Dermis blood vessel endothelial cell (primary cell): Measurements from ENCODE around the gene IL1RL1. TPM values are rescaled to one million over a fixed set of nuclear protein-coding genes. Genes with fewer than 3 reads are reported as not detected.
A peak's percentile ranks its signal among the peaks of the same experiment; 100 is the strongest.

Experiments used
- DNase-seq: peaks from one replicate; pipeline ENCODE4 v3.0.0; 2010
- total RNA-seq: library from RNA; depleted of rRNA; stranded (reverse); fragments of >200 nt; gene quantifications from 2 replicates; pipeline ENCODE4 v1.2.3, GENCODE V29; 2014

IL1RL1 gene
- total RNA-seq: 0.17 and 2.9 TPM in 2 replicates

DNA sequence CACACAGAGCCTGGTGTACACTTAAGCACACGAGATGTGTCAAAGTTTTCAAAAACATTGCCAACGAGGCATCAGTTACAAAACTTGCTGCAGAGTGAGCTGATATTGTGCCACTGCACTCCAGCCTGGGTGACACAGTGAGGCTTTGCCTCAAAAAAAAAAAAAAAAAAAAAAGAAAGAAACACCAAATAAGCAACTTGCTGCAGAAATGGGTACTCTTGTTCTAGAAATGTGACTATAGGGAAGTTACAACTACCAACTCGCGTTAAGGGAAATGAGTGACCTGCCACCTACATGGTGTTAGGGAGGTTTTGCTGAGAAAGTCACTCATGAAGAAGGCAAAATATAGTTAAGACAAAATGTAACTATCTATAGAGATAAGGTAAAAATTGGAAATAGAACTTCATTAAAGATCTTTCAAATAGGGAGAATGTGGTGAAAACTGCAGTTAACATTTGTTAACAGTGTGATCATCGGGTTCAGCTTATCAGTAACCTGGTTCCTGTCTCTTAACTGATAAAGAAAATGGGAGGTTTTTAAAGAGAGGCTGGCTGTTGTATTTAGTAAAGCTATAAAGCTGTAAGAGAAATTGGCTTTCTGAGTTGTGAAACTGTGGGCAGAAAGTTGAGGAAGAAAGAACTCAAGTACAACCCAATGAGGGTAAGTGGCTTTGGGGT, at the start of gene IL1RL1:
Gene IL1RL1, plus strand, starts transcription at position 600 of the 677 bp plus-strand sequence. CDS start 26,702 bp downstream, outside the sequence.
- no peak for DNase-seq

DNA sequence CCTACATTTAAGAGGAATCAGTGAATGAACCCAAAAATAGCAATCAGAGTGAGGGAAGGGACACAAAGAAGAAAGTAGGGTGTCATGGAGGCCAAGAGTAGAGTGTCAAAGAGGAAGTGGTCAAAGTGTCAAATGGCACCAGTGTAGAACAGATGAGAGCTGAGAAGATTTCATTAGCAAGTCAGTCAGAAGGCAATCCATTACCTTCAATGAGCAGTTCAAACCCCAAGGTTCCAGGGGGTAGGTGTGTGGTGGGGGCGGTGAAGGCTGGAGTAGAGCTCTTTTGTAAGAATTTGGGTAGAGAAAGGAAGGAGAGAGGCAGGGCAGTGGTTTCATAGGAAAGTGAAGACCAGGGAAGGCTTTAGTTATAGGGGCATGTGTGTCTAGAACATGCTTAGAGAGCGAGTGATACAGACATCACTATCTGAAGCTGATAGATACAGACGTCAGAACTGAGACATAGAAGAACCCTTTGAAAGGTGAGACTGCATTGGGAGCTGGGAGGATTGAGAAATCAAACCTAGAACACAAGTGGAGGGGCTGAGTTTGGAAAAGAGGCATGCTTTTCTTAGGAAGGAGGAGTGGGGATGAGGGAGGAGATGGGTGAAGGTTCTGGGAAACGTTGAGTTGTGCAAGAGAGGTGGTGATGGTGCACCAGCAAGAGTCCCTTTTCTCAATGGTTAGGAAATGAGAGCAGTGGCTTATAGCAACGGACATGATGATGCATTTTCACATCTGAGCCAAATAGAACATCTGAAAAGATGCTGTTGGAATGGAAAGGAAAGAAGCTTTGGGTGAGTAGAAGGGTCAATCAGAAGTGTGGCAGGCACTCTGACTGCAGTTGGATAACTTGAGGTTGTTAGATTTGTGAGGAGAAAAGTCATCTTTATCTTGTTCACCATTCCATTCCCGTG, 48.9 kb upstream of the IL1RL1 start:
- DNase-seq: no peak

DNA sequence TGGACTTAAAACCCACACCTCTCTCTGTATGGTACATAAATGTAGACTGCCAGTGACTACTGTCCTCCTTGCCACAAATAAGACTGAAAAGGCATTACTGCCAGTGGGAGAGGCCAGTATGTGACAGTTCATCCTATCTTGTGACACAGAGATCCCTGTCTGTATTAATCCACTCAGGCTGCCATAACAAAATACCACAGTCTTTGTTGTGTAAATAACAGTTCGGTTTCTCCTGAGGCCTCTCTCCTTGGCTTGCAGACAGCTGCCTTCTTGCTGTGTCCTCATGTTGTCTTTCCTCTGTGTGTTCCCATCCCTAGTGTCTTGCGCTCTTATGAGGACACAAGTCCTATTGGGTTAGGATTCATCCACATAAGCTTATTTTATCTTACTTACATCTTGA, 46.4 kb upstream of the IL1RL1 start:
- DNase-seq: no peak

DNA sequence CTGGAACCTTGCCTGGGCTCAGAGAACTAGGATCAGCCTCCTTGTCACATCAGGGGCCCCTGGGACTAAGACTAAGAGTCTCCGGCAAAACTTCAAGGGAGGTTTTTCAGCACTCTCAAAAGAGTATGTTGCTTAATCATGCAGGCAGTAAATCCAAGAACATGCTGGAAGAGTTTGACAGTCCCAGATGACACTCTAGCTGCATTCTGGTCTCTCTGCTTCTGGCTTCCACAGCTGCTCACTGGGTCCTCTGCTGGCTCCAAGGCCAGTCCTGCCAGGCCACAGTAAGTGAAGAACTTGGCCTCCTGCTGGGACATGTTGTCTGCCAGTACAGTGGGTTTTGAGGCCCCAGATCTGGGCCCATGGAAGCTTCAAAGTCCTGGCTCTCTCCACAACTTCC, 45.2 kb upstream of the IL1RL1 start:
- no peak for DNase-seq

DNA sequence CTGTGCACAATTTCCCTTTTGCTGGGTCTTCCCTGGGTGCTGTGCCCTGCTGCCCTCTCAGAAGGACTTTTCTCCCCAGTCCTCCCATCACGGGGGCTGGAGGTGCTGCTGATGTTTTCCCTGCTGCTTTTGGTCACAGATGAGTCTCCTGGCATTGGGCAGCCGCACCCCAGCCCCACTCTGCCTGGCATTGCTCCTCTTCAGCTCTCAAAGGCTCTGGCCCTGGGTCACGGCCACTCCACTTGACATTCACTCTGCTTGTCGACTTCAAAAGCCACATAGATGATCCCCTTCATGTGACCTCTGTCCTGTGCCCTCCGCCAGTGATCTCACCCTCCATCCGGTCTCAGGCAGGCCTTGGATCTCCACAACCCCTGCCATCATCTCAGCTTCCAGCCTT, 43.6 kb upstream of the IL1RL1 start:
- DNase-seq: no peak

DNA sequence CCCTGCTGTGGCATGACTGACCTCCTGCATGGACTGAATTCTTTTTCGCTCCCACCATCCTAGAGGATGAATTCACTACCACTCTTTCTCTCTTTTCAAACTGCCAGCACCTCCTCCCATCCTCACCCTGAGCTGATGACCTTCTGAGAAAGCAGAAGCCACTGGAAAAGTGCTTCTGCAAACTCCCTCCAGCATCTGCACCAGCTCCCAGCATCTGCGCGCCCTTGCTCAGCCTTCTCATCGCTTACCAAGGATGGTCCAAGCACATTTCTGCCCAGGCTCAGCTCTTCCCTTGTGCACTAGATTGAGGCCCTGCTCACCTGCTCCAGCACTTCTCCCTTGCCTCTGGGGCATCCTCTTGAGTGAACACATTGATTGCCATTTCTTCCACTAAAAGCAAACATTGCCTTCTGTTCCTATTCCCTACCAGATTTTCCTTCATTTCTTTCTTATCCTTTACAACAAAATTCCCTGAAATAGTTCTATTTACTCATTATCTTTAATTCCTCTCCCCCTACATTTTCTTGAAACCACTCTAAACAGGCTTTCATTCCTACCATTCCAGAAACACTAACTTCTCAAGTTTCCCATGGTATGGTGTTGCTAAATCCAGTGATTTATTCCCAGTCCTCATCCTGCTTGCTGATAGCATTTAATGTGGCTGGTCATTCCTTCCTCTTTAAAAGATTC, 42.7 kb upstream of the IL1RL1 start:
- DNase-seq: no peak

DNA sequence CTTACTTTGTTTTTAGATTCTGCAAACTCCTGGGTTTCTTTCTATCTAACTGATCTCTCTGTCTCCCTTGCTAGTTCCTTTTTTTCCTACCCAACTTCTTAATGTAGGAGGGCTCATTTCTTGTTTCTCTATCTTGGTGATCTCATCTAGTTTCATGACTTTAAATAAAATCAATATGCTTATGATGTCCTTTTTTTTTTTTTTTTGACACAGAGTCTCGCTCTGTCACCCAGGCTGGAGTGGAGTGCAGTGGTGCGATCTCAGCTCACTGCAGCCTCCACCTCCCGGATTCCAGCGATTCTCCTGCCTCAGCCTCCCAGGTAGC, 42.2 kb upstream of the IL1RL1 start:
- DNase-seq: no peak

DNA sequence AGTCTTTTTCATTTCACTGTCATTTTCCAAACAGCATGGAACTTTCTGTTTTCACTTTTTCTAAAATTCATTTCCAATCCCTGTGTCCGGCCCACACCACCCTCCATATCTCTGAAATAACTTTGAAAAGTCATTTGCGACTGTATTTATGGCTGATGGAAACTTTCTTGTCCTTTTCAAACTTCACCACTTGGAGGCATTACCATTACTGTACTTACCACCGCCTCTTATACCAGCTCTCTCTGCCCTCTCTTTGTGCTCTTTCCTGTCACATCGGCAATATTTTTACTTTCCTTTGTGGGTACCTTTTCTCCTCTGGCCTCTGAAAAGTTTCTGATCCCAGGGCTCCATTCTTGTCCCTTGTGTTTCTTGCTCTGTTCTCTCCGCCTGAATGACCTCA, 39.5 kb upstream of the IL1RL1 start:
- peak; percentile 20 for DNase-seq

DNA sequence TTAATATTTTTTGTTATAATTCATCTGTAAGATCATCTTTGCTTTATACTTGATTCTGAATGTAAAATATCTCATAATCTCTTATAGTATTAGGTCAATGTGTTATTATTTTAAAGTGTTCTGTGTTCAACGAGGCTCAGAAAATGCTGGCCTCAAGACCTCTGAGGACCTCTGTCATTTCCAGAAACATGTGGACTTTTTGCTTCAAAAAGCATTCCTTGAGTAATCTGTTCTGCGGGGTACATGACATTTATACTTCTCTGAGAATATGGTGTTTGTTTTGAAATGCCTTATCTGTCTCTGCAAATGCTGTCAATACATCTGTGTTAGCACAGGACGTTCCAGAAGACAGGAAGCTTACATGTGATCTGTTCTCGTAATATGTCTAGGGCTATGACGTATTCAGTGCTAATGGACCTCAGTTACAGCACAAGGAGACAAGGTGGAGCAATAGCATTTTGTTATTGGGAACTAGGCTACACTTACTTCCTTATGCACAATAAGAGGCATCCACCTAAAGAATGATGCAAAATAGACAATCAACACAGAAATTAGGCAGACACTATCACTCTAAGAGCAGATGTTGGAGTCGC, 37.6 kb upstream of the IL1RL1 start:
- peak; percentile 60 for DNase-seq

DNA sequence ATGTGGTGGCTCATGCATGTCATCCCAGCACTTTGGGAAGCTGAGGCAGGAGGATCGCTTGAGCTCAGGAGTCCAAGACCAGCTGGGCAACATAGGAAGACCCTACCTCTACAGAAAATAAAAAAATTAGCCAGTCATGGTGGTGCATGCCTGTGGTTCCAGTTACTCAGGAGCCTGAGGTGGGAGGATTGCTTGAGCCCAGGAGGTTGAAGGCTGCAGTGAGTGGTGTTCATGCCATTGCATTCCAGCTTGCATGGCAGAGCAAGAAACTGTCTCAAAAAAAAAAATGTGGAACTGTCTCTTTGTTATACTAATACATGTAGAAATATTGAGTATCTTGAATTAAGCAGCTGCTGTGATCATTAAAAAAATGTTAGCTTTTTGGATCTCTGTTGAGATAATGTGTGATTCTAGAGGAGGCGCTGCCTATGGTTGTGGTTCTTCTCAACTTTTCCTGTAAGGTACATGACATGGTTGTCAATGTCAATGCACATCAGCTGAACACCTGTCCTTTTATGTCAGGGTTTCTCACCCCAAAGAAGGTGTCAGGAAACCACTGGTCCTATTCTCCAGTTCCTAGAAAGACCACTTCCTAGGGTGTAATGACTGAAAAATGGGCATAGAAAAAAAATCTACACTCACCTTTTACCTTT, 34.7 kb upstream of the IL1RL1 start:
- no peak for DNase-seq

DNA sequence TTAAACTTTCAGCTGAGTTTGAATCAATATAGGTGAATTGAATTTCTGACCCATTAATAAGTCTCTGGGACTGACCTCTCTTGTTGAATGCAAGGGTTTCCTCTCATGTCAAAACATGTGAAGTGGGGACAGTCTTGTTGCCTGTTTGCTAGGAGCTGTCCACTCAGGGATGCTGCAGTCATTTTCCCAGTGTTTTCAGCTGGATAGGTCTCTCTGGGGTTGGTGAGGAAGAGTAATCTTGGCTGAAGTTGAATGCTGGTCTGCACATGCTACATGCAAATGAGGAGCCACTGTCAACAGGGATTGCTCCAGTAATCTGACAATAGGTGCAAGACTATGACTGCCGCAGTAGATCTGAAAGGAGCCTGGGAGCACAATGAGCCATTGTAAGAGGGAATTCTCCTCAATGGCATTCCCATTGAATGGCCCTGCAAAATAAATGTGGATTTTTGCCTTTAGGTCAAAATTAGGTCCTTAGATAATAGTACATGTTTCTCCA, 34.1 kb upstream of the IL1RL1 start:
- DNase-seq: no peak

DNA sequence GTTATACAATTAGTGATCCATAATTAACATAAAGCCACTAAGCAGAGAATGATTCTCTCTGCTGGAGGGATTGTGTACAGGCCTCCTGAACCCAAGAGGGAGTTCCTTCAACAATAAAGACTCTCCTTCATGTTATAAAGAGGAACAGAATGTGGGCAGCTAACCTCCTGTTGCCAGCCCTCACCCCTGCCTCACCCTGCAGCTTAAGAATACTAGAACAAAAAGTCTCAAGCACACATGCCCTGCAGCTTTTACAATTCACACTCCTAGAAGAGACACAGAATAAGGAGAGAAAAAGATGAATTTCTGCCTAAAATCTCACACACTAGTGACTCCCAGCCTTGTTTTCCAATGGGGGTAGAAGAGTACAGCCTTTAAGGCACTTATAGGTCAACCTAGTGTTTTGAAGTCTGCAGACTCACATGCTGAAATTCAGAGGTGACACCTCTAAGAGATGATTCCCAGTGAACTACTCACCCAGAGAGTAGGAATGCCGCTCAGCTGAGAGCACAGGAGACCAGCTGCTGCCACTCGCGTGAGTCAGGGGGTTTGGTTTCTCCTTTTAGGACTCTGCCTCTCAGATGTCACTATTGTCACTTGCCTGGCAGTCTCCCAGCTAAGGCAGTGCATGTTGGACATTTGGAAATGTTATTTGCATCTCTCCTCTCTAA, 32.5 kb upstream of the IL1RL1 start:
- no peak for DNase-seq

DNA sequence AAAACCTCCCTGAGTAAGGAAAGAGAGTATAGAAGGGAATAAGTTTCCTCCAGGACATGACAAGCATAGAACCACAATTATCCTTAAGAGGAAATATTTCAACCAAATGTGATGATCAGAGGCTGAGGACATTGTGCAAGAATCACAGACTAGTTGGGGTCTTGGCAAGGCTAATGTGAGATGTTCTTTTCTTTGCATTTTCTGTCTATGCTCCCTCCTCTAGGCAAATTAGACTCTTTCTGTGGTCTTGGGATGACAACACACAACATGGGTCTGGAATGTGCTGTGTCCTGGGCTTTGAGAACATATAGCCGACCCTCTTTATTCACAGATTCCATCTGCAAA, 32.0 kb upstream of the IL1RL1 start:
- DNase-seq: no peak

DNA sequence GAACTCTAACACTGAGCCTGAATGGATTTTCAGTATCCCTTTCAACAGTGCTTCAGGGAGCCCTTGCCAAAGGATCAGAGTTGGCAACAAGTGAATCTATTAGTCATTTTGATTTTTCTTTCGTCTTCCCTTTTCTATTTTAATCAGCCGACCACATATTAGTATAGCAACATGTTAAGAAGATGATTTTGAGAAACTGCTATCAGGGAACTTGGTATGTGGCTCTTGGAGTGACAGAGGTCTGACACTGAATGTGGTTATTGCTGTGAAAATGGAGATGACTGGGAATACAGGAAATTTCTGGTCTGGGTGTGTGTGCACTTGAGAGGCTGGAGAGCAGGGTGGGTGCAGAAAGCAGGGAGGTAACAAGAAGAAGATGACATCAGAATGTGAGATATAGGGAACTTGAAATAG, 28.7 kb upstream of the IL1RL1 start:
- DNase-seq: no peak

DNA sequence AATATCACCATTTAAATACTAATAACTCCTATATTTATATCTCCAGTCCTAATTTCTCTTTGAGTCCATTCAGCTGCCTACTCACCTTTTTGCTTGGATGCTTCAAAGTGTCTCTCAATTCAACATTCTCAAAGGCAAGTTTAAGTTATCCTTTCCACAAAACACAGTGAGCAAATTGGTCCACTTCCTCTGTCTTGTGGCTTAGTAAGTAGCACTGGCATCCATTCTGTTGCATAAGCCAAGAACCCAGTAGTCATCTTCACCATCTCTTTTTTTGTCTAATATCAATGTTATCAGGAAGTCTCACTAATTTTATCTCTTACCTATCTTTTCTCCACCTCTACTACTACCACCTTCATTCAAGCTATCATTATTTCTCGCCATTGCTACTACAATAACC, 27.4 kb upstream of the IL1RL1 start:
- DNase-seq: no peak

DNA sequence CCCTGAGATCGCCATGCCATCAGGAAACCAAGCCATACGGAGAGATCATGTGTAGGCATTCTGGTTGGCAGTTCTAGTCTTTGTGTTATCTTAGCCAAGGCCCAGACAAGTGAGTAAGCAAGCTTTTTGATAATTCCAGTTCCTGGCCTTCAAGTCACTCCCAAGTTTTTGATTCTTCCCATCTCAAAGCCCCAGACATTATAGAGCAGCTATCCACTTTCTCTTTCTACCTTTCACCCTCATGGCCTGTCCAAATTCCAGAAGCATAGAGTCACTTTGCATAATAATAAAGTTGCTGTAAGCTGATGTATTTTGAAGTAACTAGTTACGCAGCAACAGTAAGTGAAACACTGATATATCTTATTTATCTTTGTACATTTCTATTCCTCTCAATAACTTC, 26.8 kb upstream of the IL1RL1 start:
- no peak for DNase-seq

DNA sequence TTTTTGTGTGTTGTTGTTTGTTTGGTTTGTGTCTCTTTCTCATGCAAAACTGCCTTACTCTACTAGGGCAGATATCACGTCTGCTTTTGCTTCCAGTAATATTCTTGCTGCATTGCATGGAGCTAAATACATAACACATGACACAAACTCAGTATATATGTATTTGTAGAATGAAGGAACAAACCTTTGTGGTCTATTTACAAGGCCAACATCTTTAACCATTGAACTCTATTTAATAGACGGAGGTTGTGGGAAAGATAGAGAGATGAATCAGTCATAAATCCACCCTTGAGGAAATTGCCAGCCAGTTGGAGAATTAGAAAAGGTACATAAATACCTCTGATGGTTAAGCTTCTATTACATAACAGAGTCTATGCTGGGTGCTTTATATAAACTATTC, 26.0 kb upstream of the IL1RL1 start:
- no peak for DNase-seq

DNA sequence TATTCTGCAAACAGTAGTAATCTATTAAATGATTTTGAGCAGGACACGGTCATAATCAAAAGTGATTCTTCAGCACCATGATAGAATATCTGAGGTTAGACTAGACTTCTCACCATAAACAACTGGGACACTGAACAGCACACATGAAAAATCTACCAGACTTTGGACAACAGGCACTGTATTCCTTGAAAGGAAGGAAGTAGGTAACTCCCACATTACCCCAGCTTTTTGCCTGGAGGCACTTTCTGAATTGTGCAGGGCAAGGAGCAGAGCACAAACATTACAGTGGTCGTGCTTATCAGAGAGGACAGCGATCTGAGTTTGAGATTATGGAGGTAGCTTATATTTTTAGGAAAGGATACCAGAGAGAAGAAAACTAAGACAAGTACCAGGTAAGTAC, 25.3 kb upstream of the IL1RL1 start:
- no peak for DNase-seq

DNA sequence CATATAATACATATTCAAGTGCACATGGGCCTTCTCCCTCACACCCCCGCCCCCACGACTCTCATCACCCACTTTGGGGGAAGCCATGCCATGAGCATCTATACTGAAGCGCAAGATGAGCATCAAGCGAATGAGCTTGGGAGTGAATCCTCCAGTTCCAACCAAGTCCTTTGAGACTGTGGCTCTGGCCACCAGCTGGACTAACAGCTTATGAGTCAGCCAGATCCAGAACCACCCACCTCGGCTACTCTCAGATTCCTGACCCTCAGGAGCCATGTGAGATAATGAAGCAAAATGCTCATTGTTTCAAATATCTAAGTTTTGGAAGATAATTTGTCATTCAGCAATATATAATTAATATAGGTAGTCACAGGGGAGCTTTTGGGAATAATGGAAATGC, 22.2 kb upstream of the IL1RL1 start:
- no peak for DNase-seq

DNA sequence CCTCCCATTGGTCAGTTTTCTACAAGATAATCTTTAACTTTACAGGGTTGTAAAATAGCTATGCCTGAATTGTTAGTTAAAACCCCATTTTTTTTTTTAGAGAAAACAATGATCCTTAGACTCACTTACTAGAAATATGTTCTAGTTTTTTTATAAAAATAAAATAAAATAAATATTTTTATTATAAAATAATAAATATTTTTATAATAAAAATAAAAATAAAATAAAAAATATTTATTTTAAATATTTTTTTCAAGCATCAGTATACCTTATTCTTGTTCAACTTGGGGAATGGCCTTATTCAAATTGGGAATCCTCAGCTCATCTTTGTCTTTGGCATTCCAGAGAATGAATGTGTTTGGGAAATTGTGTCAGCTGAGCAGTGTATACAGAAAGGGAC, 20.8 kb upstream of the IL1RL1 start:
- no peak for DNase-seq

DNA sequence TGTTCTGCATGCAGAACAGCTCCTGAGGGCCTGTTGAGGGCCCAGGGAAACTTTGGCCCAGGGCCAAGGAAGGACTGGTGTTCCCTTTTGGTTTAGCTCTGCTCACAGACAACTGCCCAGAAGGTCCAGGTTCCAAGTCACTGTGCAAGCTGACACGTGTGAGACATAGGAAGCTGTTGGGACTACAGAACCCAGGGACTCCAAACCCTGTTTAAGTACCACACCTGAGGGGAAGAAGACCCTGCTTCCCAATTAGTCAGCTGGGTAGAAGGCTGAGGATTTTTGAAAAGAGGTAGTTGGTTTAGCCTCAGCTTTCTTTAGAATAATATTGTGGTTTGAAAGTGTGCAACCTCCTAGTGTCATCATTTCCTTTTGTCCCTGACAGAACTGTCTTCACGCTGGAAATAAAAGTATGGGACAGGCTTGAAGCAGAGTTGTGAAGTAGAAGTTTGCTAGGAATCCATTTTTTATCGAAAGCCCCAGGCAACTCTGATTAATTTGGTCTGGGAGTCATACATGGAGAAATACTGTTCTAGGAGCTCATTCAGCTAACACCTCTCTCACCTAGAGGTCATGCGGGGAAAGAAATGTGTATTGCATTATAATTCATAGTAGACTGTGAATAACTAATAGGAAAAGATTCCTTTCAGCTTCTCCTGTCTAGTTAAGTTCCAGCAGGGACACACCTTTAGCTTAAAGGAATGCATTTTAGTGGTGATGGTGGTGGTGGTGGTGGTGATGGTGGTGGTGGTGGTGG, 19.9 kb upstream of the IL1RL1 start:
- no peak for DNase-seq
